Measurements from ENCODE around the gene ZNF710. TPM values are rescaled to one million over a fixed set of nuclear protein-coding genes. Genes with fewer than 3 reads are reported as not detected.
A peak's percentile ranks its signal among the peaks of the same experiment; 100 is the strongest.

Gene ZNF710
- total RNA-seq, 1 experiment from 2014 or later = 6.5 TPM

- DNase-seq (ENCODE audit: low read depth, low spot score) = no peak
- in situ Hi-C loops (cut with HindIII; ENCODE audit: low pct_unique_long_range_greater_than_20kb, low sequenced_read_pairs) = no loop called here
Observed at GRCh38 chr15:89984001-89984400, 17.1 kb upstream of the ZNF710 start.

GRCh38 chr15:89984421-89985010, 16.6 kb upstream of the ZNF710 start:
- no peak for DNase-seq (ENCODE audit: low read depth, low spot score)

GRCh38 chr15:89985111-89985510, 16.0 kb upstream of the ZNF710 start:
- DNase-seq (ENCODE audit: low read depth, low spot score) = no peak
- in situ Hi-C loops (cut with HindIII; ENCODE audit: low pct_unique_long_range_greater_than_20kb, low sequenced_read_pairs) = no loop called here

More at GRCh38 chr15:89984421-89985010, 16.6 kb upstream of the ZNF710 start:
- in situ Hi-C loops (cut with HindIII; ENCODE audit: low pct_unique_long_range_greater_than_20kb, low sequenced_read_pairs) = no loop called here

GRCh38 chr15:89991312-89991711, 9.8 kb upstream of the ZNF710 start:
- DNase-seq (ENCODE audit: low read depth, low spot score) = no peak
- in situ Hi-C loops (cut with HindIII; ENCODE audit: low pct_unique_long_range_greater_than_20kb, low sequenced_read_pairs) = no loop called here

- in situ Hi-C loops (cut with HindIII; ENCODE audit: low pct_unique_long_range_greater_than_20kb, low sequenced_read_pairs) = no loop called here
- DNase-seq (ENCODE audit: low read depth, low spot score) = no peak
Observed at GRCh38 chr15:89993349-89993748, 7.8 kb upstream of the ZNF710 start.

GRCh38 chr15:89997079-89997478, 4.0 kb upstream of the ZNF710 start:
- DNase-seq (ENCODE audit: low read depth, low spot score) = no peak
- in situ Hi-C loops (cut with HindIII; ENCODE audit: low pct_unique_long_range_greater_than_20kb, low sequenced_read_pairs) = no loop called here

GRCh38 chr15:89998141-89998661, 2.9 kb upstream of the ZNF710 start:
- no peak for DNase-seq (ENCODE audit: low read depth, low spot score)
- in situ Hi-C loops (cut with HindIII; ENCODE audit: low pct_unique_long_range_greater_than_20kb, low sequenced_read_pairs) = no loop called here

- in situ Hi-C loops (cut with HindIII; ENCODE audit: low pct_unique_long_range_greater_than_20kb, low sequenced_read_pairs) = no loop called here
- DNase-seq (ENCODE audit: low read depth, low spot score) = no peak
Observed at GRCh38 chr15:89998923-89999675, 2.0 kb upstream of the ZNF710 start.

- no peak for DNase-seq (ENCODE audit: low read depth, low spot score)
- in situ Hi-C loops (cut with HindIII; ENCODE audit: low pct_unique_long_range_greater_than_20kb, low sequenced_read_pairs) = no loop called here
Observed at GRCh38 chr15:89999676-90000185, 1.4 kb upstream of the ZNF710 start.

GRCh38 chr15:90000186-90001001, 730 bp upstream of the ZNF710 start:
- DNase-seq (ENCODE audit: low read depth, low spot score) = no peak
- in situ Hi-C loops (cut with HindIII; ENCODE audit: low pct_unique_long_range_greater_than_20kb, low sequenced_read_pairs) = no loop called here

GRCh38 chr15:90001683-90002427, 731 bp downstream of the ZNF710 start:
- in situ Hi-C loops (cut with HindIII; ENCODE audit: low pct_unique_long_range_greater_than_20kb, low sequenced_read_pairs) = no loop called here
- peak; percentile 47 for DNase-seq (ENCODE audit: low read depth, low spot score)

GRCh38 chr15:90002428-90002844, 1.3 kb downstream of the ZNF710 start:
- DNase-seq (ENCODE audit: low read depth, low spot score) = peak; percentile 28
- in situ Hi-C loops (cut with HindIII; ENCODE audit: low pct_unique_long_range_greater_than_20kb, low sequenced_read_pairs) = no loop called here

- DNase-seq (ENCODE audit: low read depth, low spot score) = no peak
Observed at GRCh38 chr15:90003736-90004135, 2.6 kb downstream of the ZNF710 start.

GRCh38 chr15:90004252-90004651, 3.1 kb downstream of the ZNF710 start:
- in situ Hi-C loops (cut with HindIII; ENCODE audit: low pct_unique_long_range_greater_than_20kb, low sequenced_read_pairs) = no loop called here

More at GRCh38 chr15:90003736-90004135, 2.6 kb downstream of the ZNF710 start:
- in situ Hi-C loops (cut with HindIII; ENCODE audit: low pct_unique_long_range_greater_than_20kb, low sequenced_read_pairs) = no loop called here

GRCh38 chr15:90004671-90005070, 3.5 kb downstream of the ZNF710 start:
- DNase-seq (ENCODE audit: low read depth, low spot score) = no peak
- in situ Hi-C loops (cut with HindIII; ENCODE audit: low pct_unique_long_range_greater_than_20kb, low sequenced_read_pairs) = no loop called here

More at GRCh38 chr15:90004252-90004651, 3.1 kb downstream of the ZNF710 start:
- DNase-seq (ENCODE audit: low read depth, low spot score) = no peak

- DNase-seq (ENCODE audit: low read depth, low spot score) = no peak
- in situ Hi-C loops (cut with HindIII; ENCODE audit: low pct_unique_long_range_greater_than_20kb, low sequenced_read_pairs) = no loop called here
Observed at GRCh38 chr15:90006217-90007075, 5.3 kb downstream of the ZNF710 start.

All from SK-MEL-5 (cell line).